CD14-positive monocyte (primary cell): ENCODE results near the gene ACTL8. TPM values are rescaled to one million over a fixed set of nuclear protein-coding genes. Genes with fewer than 3 reads are reported as not detected.

Source experiments
- DNase-seq, 3 donors: peaks; one replicate each; pipeline ENCODE4 v3.0.0-alpha.2; 2011 to 2022
- H2AFZ ChIP-seq: 2 replicates; pipeline ENCODE4 v1.6.0; 2012; ENCODE audit warnings: mild to moderate bottlenecking, low read depth, low read length, inconsistent platforms; ENCODE audit not compliant: insufficient read depth, poor library complexity, severe bottlenecking
- H3K27ac ChIP-seq, 2 donors: 1 replicate in 1 of 2; 2 replicates in 1 of 2; pipeline ENCODE4 v1.5.1; 2012 to 2013; ENCODE audit warnings: low read length in 2 of 2, control low read depth in 1 of 2, inconsistent platforms in 1 of 2, low read depth in 1 of 2, mild to moderate bottlenecking in 1 of 2
- H3K27me3 ChIP-seq, 2 donors: one replicate each; pipeline versions ENCODE4 v1.6.0 to v1.6.1; 2011 to 2013; ENCODE audit warnings: low read length in 2 of 2; ENCODE audit not compliant: control insufficient read depth in 2 of 2, insufficient read depth in 2 of 2
- H3K36me3 ChIP-seq, 2 donors: replicated peaks in 1 of 2; 1 replicate in 1 of 2; 2 replicates in 1 of 2; pipeline versions ENCODE4 v1.5.1 to v1.6.1; 2012 to 2013; ENCODE audit warnings: low read length in 2 of 2, control low read depth in 1 of 2, inconsistent platforms in 1 of 2, mild to moderate bottlenecking in 1 of 2; ENCODE audit not compliant: insufficient read depth in 2 of 2, control insufficient read depth in 1 of 2
- H3K4me1 ChIP-seq, 2 donors: 1 replicate in 1 of 2; 2 replicates in 1 of 2; pipeline versions ENCODE4 v1.5.1 to v1.6.1; 2012 to 2013; ENCODE audit warnings: low read length in 2 of 2, control low read depth in 1 of 2, inconsistent platforms in 1 of 2, mild to moderate bottlenecking in 1 of 2, moderate library complexity in 1 of 2; ENCODE audit not compliant: insufficient read depth in 2 of 2, control insufficient read depth in 1 of 2
- H3K4me2 ChIP-seq: replicated peaks from 2 replicates; pipeline ENCODE3; 2012; ENCODE audit warnings: low read length, moderate library complexity, mild to moderate bottlenecking; ENCODE audit not compliant: poor library complexity, severe bottlenecking; ENCODE audit errors: extremely low read depth
- H3K4me3 ChIP-seq, 3 experiments: fragments of 200-600 bp in 1 of 3; sonication (generic) in 1 of 3; replicated peaks in 1 of 3; 1 replicate in 2 of 3; 2 replicates in 1 of 3; pipeline ENCODE4 v1.5.1; 2011 to 2013; ENCODE audit warnings: low read length in 3 of 3, mild to moderate bottlenecking in 3 of 3, control low read depth in 2 of 3, low read depth in 2 of 3, inconsistent platforms in 1 of 3, moderate library complexity in 1 of 3
- H3K79me2 ChIP-seq: 2 replicates; pipeline ENCODE4 v1.6.0; 2012; ENCODE audit warnings: mild to moderate bottlenecking, control low read depth, inconsistent platforms, low read length, moderate library complexity; ENCODE audit not compliant: insufficient read depth
- H3K9ac ChIP-seq: 2 replicates; pipeline ENCODE4 v1.6.0; 2017; ENCODE audit warnings: low read length, mild to moderate bottlenecking; ENCODE audit not compliant: insufficient read depth, poor library complexity, severe bottlenecking
- H3K9me3 ChIP-seq, 2 donors: replicated peaks in 1 of 2; 1 replicate in 1 of 2; 2 replicates in 1 of 2; pipeline versions ENCODE4 v1.5.1 to v1.6.1; 2012 to 2013; ENCODE audit warnings: low read length in 2 of 2, control low read depth in 1 of 2; ENCODE audit not compliant: control insufficient read depth in 1 of 2, insufficient read depth in 1 of 2
- H4K20me1 ChIP-seq: 2 replicates; pipeline ENCODE4 v1.6.0; 2012; ENCODE audit warnings: mild to moderate bottlenecking, low read length, control low read depth, moderate library complexity; ENCODE audit not compliant: insufficient read depth
- H3K27ac Mint-ChIP-seq, 7 donors: one replicate each; pipeline ENCODE4 v1.8.0; 2020; ENCODE audit warnings: mild to moderate bottlenecking in 7 of 7, mixed read lengths in 7 of 7, moderate library complexity in 6 of 7, inconsistent platforms in 2 of 7
- H3K27me3 Mint-ChIP-seq, 3 donors: one replicate each; pipeline ENCODE4 v1.8.0; 2021 to 2022; ENCODE audit warnings: low read depth in 3 of 3, mild to moderate bottlenecking in 3 of 3, mixed read lengths in 3 of 3, moderate library complexity in 3 of 3, inconsistent platforms in 1 of 3
- H3K36me3 Mint-ChIP-seq, 2 donors: one replicate each; pipeline ENCODE4 v1.8.0; 2020; ENCODE audit warnings: mixed read lengths in 2 of 2, inconsistent platforms in 1 of 2, mild to moderate bottlenecking in 1 of 2
- H3K4me1 Mint-ChIP-seq: one replicate; pipeline ENCODE4 v1.8.0; 2020; ENCODE audit warnings: mild to moderate bottlenecking, mixed read lengths
- H3K4me3 Mint-ChIP-seq, 2 donors: one replicate each; pipeline ENCODE4 v1.8.0; 2020; ENCODE audit warnings: mild to moderate bottlenecking in 2 of 2, mixed read lengths in 2 of 2, moderate library complexity in 1 of 2
- H3K9me3 Mint-ChIP-seq, 7 donors: one replicate each; pipeline ENCODE4 v1.8.0; 2020 to 2022; ENCODE audit warnings: mixed read lengths in 7 of 7, mild to moderate bottlenecking in 6 of 7, moderate library complexity in 6 of 7, inconsistent platforms in 2 of 7
- CTCF ChIP-seq: fragments of 200-600 bp; IDR thresholded peaks from one replicate; pipeline ENCODE4 v1.8.0; 2022; ENCODE audit warnings: antibody characterized with exemption, mild to moderate bottlenecking
- WGBS: methylation state at CpG from one replicate; pipeline ENCODE4 v1.1.5; 2013; ENCODE audit warnings: missing lambda C conversion rate; ENCODE audit not compliant: insufficient coverage; 5-methylcytosine and 5-hydroxymethylcytosine counted together
- intact Hi-C, 2 donors: fragments of 100-400 bp; cut with micrococcal nuclease; formaldehyde crosslinking; loops; one replicate each; pipeline versions ENCODE4 v1.15.0 to v1.15.1; 2023
- polyA plus RNA-seq, 3 donors: library from polyadenylated mRNA; depleted of rRNA in 1 of 3; unstranded in 2 of 3; stranded (reverse) in 1 of 3; fragments of 300-500 nt in 2 of 3; fragments of >200 nt in 1 of 3; fragmentation: Illumina TruSeq in 2 of 3; gene quantifications; 1 replicate in 2 of 3; 2 replicates in 1 of 3; pipeline ENCODE4 v1.2.3, GENCODE V29; 2012 to 2021

Gene ACTL8
- polyA plus RNA-seq, 3 donors, result not detected

DNA sequence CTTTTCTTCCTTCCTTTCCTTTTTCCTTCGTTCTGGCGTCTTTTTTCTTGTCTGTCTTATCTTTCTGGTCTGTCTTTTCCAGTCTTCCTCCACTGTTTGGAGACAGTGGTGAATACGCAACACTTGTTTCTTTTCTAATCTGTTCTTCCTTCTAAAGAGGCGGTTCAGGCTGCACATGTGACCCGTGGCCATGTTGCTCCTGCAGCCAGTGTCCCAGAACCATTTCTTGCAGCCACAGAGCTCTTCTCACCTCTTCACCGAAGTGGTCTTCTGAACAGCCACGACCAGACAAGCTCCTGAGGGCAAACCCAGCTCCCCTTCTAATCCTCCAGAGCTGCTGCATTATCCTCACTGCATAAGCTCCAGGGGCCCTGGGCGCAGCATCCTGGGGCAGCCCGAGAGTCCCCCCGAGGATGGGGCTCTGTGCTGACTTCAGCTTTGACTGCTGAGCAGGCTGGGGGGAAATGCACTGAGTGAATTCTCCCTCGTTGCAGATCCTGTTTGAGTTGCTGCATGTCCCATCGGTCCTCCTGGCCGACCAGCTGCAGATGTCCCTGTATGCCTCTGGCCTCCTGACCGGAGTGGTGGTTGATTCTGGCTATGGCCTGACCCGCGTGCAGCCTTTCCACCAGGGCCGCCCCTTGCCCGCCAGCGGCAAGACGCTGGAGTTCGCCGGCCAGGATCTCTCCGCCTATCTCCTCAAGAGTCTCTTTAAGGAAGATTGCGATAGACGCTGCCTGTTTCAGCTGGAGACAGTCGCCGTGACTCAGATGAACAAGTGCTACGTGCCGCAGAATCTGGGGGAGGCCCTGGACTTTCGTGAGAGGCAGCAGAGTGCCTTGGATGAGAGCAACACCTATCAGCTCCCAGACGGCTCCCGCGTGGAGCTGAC lies 70.4 kb downstream of the ACTL8 start:
- DNase-seq, result no peak
- Mint-ChIP-seq H3K27me3 (peaks cover 9 to 22% (median 11%) of the 10 kb centered on the region in 3 donors), H3K4me3 (no peak overlapping the region), H3K9me3 (no peaks in the 10 kb centered on the region), H3K4me1 (no peaks in the 10 kb centered on the region), H3K36me3 (no peaks in the 10 kb centered on the region), H3K27ac (no peak overlapping the region)
- no peak overlapping the region for H3K4me2 ChIP-seq
- no peaks in the 10 kb centered on the region for H3K27me3 ChIP-seq
- no peak for TF ChIP-seq CTCF
- H3K9ac ChIP-seq, result no peak overlapping the region
- no peaks in the 10 kb centered on the region for H4K20me1 ChIP-seq
- H3K36me3 ChIP-seq, result no peaks in the 10 kb centered on the region
- no peak overlapping the region for H3K4me3 ChIP-seq
- H3K4me1 ChIP-seq, result no peaks in the 10 kb centered on the region
- peak overlapping the region; percentile 5 for H2AFZ ChIP-seq
- 76% methylated on average over 31 of the region's 33 CpGs for WGBS
- no peaks in the 10 kb centered on the region for H3K9me3 ChIP-seq
- no peak overlapping the region for H3K27ac ChIP-seq
- H3K79me2 ChIP-seq, result no peaks in the 10 kb centered on the region
- intact Hi-C loops, result loop anchor here (5.0 to 10.0 kb wide), 4 partner anchors 161 to 333 kb away; no protein-coding TSS in a partner anchor

- peak; percentile 1 to 28 (median 6) for DNase-seq
- intact Hi-C loops, result loop anchor here (5.0 to 10.0 kb wide), 4 partner anchors 161 to 334 kb away; no protein-coding TSS in a partner anchor
Observed at GRCh38 chr1:17826165-17826488, 71.0 kb downstream of the ACTL8 start.

More at GRCh38 chr1:17826165-17826488, 71.0 kb downstream of the ACTL8 start:
- no peak overlapping the region for H3K27ac ChIP-seq
- Mint-ChIP-seq H3K4me3 (no peak overlapping the region), H3K9me3 (no peaks in the 10 kb centered on the region), H3K36me3 (no peaks in the 10 kb centered on the region), H3K27me3 (peaks cover 9 to 26% (median 11%) of the 10 kb centered on the region in 3 donors), H3K4me1 (no peaks in the 10 kb centered on the region), H3K27ac (no peak overlapping the region)
- peak; percentile 62 for TF ChIP-seq CTCF
- H3K27me3 ChIP-seq, result no peaks in the 10 kb centered on the region
- H3K4me2 ChIP-seq, result no peak overlapping the region
- H3K79me2 ChIP-seq, result no peaks in the 10 kb centered on the region
- H3K4me1 ChIP-seq, result no peaks in the 10 kb centered on the region
- no peaks in the 10 kb centered on the region for H3K9me3 ChIP-seq
- no peak overlapping the region for H3K9ac ChIP-seq
- H3K4me3 ChIP-seq, result no peak overlapping the region
- no peak overlapping the region for H2AFZ ChIP-seq
- WGBS, result 21% methylated on average over 10 of the region's 16 CpGs
- H4K20me1 ChIP-seq, result no peaks in the 10 kb centered on the region
- H3K36me3 ChIP-seq, result no peaks in the 10 kb centered on the region
